Measurements from ENCODE around the gene ASPDH. TPM values are rescaled to one million over a fixed set of nuclear protein-coding genes. Genes with fewer than 3 reads are reported as not detected.

ASPDH gene
- total RNA-seq, 6 experiments from 2014 or later = not detected

DNA sequence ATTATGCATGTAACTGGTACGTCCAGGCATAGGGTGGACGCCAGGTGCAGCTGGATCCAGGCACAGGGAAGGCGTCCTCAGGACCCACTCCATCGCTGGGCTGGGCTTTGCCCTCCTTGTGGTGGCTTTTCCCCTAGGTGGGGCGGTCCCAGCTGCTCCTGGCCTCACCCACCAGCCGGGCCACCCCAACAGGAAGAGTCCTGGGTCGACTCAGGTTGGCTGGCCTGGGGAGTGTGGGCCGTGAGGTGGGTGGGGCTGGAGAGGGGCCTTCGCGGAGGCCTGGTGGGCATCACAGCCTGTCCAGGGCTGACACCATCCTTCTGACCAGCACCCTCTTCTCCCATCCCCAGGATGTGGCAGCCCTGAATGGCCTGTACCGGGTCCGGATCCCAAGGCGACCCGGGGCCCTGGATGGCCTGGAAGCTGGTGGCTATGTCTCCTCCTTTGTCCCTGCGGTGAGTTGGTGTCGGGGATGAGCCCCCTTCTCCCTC, 33.9 kb downstream of the ASPDH start:
- Mint-ChIP-seq H3K4me3 (no peak overlapping the region), H3K36me3 (ENCODE audit: low read depth) (peaks cover 8% of the 10 kb centered on the region), H3K9me3 (no peaks in the 10 kb centered on the region), H3K27me3 (ENCODE audit: insufficient read depth) (peaks cover 4% of the 10 kb centered on the region), H3K4me1 (ENCODE audit: low read depth) (peaks cover 7% of the 10 kb centered on the region; the same call in 1 of the 2 replicates), H3K27ac (no peak overlapping the region)
- TF ChIP-seq, protein P1, sequence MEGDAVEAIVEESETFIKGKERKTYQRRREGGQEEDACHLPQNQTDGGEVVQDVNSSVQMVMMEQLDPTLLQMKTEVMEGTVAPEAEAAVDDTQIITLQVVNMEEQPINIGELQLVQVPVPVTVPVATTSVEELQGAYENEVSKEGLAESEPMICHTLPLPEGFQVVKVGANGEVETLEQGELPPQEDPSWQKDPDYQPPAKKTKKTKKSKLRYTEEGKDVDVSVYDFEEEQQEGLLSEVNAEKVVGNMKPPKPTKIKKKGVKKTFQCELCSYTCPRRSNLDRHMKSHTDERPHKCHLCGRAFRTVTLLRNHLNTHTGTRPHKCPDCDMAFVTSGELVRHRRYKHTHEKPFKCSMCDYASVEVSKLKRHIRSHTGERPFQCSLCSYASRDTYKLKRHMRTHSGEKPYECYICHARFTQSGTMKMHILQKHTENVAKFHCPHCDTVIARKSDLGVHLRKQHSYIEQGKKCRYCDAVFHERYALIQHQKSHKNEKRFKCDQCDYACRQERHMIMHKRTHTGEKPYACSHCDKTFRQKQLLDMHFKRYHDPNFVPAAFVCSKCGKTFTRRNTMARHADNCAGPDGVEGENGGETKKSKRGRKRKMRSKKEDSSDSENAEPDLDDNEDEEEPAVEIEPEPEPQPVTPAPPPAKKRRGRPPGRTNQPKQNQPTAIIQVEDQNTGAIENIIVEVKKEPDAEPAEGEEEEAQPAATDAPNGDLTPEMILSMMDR (IDR thresholded peaks at IDR 0.05) = no peak
- DNase-seq = no peak

DNA sequence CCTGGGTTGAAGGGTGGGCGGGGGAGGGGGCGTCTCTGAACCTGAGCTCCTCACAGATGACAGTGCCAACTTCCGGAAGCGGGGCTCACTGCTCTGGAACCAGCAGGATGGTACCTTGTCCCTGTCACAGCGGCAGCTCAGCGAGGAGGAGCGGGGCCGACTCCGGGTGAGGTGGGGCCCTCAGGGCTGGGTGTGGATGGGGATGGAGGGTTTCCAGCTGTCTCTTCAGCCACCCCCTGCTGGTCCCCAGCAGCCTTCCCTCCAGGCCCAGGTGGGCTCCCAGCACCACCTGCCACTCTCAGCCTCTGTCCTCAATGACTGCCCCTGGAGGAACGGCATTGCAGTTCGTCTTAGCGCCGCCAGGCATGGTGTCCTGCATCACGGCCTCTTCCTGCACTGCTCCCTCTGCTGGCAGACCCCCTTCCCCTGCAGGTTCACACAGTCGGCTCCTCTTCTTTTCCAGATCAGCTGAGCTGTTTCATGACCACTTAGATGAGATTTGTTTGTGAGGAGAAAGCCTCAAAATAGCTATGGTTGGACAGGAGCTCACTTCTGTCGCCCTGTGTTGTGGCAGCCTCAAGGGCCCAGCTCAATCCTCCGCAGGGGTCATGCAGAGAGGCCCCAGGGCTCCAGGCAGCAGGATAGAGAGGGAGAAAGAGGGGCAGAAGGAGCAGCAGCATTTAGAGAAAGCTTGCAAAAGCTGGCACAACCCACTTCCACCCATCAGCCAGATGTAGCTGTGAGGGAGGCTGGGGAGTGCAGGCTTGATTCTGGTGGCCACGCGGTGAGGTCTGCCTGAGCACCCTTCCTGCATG, 34.6 kb downstream of the ASPDH start:
- peaks cover 8% of the 10 kb centered on the region for H3K36me3 Mint-ChIP-seq (ENCODE audit: low read depth)
- H3K27me3 Mint-ChIP-seq (ENCODE audit: insufficient read depth) = peaks cover 4% of the 10 kb centered on the region
- no peaks in the 10 kb centered on the region for H3K9me3 Mint-ChIP-seq
- H3K27ac Mint-ChIP-seq = no peak overlapping the region
- no peak for DNase-seq
- H3K4me3 Mint-ChIP-seq = no peak overlapping the region; the same call in 1 of the 2 replicates
- TF ChIP-seq, protein P1 (IDR thresholded peaks at IDR 0.05) = peak; percentile 76
- peaks cover 7% of the 10 kb centered on the region; the same call in 1 of the 2 replicates for H3K4me1 Mint-ChIP-seq (ENCODE audit: low read depth)

DNA sequence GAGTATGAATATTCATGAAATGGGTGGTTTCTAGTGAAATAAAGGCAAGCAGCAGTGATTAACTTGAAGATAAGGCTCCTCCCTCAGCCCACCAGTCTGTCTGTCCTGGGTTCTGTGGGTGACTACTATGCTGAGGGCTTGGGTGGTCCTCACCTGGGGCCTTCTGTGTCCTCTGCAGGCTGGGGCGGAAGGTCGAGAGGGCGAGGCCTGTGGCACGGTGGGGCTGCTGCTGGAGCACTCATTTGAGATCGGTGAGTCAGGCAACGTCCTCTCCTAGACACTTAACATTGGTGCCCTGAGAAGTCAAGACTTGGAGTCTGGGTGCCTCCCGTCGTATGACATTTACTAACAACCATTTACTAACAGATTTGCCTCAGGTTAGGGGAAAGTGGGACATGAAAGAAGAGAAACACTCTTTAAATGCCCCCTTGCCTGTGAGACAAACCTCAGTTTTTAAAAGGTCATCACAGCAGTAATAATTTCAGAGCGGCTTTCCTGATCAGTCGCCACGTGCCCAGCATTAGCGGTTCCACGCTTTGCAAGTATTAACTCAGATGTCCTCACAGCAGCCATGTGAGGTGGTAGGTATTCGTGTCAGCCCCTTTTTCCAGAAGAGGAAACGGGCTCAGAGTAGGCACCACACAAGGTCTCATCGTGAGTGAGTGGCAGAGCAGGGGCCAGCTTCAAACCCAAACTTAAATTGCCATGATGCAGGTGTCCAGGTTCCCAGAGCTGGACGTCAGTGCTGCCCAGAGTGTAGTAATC, 35.8 kb downstream of the ASPDH start:
- Mint-ChIP-seq H3K9me3 (no peaks in the 10 kb centered on the region), H3K27me3 (ENCODE audit: insufficient read depth) (peaks cover 4% of the 10 kb centered on the region), H3K4me1 (ENCODE audit: low read depth) (peaks cover 7% of the 10 kb centered on the region; the same call in 1 of the 2 replicates), H3K36me3 (ENCODE audit: low read depth) (peaks cover 3% of the 10 kb centered on the region; the same call in 1 of the 2 replicates), H3K27ac (no peak overlapping the region), H3K4me3 (peak overlapping the region; percentile 97)
- TF ChIP-seq, protein P1 (IDR thresholded peaks at IDR 0.05) = no peak
- no peak for DNase-seq

DNA sequence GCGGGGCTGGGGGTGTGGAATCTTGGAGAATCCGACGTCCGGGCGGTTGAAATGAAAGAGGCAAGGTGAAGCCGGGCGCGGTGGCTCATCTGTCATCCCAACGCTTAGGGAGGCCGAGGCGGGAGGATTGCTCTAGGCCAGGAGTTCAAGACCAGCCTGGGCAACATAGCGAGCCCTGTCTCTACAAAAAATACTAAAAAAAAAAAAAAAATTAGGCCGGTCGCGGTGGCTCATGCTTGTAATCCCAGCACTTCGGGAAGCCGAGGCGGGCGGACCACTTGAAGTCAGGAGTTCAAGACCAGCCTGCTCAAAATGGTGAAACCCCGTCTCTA, 36.8 kb downstream of the ASPDH start:
- H3K9me3 Mint-ChIP-seq = no peaks in the 10 kb centered on the region
- H3K36me3 Mint-ChIP-seq (ENCODE audit: low read depth) = peaks cover 3% of the 10 kb centered on the region; the same call in 1 of the 2 replicates
- H3K27me3 Mint-ChIP-seq (ENCODE audit: insufficient read depth) = peaks cover 4% of the 10 kb centered on the region
- peak overlapping the region; percentile 97 for H3K4me3 Mint-ChIP-seq
- no peak for DNase-seq
- TF ChIP-seq, protein P1 (IDR thresholded peaks at IDR 0.05) = no peak
- H3K27ac Mint-ChIP-seq = peak overlapping the region; percentile 80
- peaks cover 7% of the 10 kb centered on the region; the same call in 1 of the 2 replicates for H3K4me1 Mint-ChIP-seq (ENCODE audit: low read depth)

DNA sequence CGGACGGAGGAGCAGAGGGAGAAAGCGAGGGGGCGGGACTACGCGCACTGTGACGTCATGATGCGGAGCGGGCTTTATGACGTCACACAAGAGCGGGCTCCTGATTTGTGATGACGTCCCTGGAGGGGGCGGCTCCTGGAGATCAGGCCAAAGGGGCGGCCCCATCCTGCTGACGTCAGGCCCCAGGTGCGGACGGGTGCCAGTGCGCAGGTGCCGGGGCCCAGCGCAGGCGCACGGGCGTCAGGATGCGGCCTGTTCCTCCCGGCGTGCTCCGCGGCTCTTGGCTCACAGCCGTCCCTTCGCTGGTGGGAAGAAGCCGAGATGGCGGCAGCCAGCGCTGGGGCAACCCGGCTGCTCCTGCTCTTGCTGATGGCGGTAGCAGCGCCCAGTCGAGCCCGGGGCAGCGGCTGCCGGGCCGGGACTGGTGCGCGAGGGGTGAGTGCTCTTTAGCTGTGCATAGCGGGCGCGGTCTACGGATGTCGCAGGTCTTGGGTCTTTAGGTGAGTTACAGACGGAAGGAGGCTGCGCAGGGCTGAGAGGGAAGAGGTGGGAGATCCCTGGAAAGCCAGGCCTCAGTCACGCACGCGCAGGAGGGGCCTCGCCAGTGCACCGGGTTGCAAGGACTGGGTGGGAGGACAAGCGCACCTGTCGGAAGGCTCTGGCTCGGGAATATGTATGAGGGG, 37.3 kb downstream of the ASPDH start, which contains the start of the genes EMC10 and GARIN5A:
Gene EMC10 (plus strand): TSS at position 284 of the 683 bp plus-strand sequence. CDS start 38 bp downstream, at position 322.
Gene GARIN5A (minus strand): TSS at position 625 of the 683 bp plus-strand sequence. CDS start 460 bp downstream, at position 165.
- Mint-ChIP-seq H3K36me3 (ENCODE audit: low read depth) (peaks cover 3% of the 10 kb centered on the region; the same call in 1 of the 2 replicates), H3K27ac (peak within 1 kb of the TSS; percentile 80), H3K4me1 (ENCODE audit: low read depth) (peaks cover 7% of the 10 kb centered on the region; the same call in 1 of the 2 replicates), H3K4me3 (peak within 1 kb of the TSS; percentile 97), H3K27me3 (ENCODE audit: insufficient read depth) (peaks cover 4% of the 10 kb centered on the region), H3K9me3 (no peaks in the 10 kb centered on the region)
- peak; percentile 94 for DNase-seq
- TF ChIP-seq, protein P1 (IDR thresholded peaks at IDR 0.05) = no peak

Measured in HFFc6 (cell line).